Skeletal muscle cell (primary cell): ENCODE results near the gene CNOT2.
"Not testable (repeated sequence)": the region's sequence is repeated elsewhere in the genome, so short reads cannot be mapped to it uniquely, and the experiment has no call there.

Source experiments
- DNase-seq: peaks from one replicate; pipeline ENCODE4 v3.0.0-alpha.2; 2010; ENCODE audit warnings: low read depth
- H3K4me3 ChIP-seq: 2 replicates; pipeline ENCODE4 v1.5.1; 2011; ENCODE audit warnings: low read depth, mild to moderate bottlenecking, control low read depth, low read length, moderate library complexity

Gene CNOT2

DNA sequence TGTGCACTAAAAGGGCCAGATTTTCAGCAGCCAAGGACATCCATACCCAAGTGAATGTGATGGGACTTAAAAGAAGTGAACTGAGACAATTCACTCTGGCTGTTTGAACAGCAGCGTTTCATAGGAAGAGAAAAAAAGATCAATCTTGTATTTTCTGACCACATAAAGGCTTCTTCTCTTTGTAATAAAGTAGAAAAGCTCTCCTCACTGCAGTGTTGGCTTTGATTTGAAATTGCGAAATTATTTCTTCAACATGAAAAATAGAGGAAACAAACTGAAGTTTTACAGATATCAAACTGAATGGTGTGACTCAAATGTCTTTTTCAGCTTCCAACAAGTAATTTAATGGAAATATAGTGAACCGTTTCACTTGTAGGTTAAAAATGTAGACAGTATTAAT, 111.6 kb downstream of the CNOT2 start:
- H3K4me3 ChIP-seq, result no peak overlapping the region
- no peak for DNase-seq

DNA sequence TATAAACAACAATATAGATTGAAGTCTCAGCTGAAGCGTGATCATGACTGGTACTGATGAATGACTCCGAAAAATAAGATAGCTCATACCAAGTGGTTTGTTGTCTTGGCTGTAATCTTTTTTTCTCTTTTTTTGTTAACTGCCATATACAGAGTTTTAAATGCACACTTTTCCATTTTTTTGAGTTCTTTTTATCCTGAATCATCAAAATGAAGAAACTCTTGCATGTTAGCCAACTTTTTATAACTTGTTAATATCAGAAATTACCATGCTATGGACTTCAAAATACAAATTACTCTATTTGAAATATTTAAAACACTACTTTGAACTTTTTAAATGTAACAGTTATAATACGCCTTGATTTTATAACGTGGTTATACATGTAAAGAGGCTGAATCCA, 112.7 kb downstream of the CNOT2 start:
- no peak for DNase-seq
- no peak overlapping the region for H3K4me3 ChIP-seq

DNA sequence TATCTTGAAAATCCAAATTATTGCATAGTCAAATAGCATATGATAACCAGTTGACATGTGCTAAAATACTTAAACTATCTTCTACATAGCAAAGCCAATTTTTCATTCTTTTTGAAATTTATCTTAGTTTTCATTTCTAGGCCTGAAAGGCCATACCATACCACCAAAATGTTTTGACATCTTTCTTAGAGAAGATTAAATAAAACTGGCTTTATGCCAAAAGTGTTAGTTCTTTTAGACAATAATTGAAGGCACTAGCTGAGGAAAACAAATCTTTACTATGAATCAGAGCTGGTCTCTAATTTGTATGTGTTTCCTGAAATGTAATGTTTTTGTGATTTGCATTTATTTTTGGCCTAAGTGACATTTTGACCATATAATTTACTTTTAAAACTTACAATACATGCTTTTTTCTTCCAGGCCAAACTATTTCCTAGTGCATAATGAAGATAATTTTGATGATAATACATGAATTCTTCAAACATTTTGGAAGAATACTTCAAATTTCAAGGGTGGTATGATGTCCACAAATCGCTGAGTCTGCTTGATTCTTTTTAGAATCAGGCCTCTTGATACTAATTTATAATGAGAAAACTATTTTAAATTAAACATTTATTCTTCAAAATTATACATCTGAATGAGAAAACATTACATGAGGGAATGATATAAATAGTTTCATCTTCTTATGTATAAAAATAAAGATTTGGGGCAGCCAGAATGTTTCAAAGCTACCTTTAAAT, 116.4 kb downstream of the CNOT2 start:
- no peak overlapping the region for H3K4me3 ChIP-seq
- DNase-seq, result no peak

DNA sequence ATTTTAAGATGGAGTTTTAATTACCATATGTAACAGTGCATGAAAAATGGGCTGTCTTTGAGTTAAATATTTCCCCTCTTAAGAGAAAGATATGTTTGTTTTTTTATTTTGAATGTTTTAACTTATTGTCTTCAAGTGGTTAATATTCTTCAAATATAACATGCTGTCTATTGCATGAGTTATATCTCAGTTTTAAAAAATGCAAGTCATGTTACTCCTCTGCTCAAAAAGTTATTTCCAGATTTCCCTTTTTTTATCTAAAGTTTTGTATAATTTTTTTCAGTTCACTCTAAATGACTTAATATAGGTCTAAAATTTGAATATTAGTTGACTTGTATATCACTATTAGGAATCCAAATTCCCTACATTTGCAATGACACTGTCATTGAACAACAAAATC, 117.0 kb downstream of the CNOT2 start:
- DNase-seq, result no peak
- H3K4me3 ChIP-seq, result no peak overlapping the region

DNA sequence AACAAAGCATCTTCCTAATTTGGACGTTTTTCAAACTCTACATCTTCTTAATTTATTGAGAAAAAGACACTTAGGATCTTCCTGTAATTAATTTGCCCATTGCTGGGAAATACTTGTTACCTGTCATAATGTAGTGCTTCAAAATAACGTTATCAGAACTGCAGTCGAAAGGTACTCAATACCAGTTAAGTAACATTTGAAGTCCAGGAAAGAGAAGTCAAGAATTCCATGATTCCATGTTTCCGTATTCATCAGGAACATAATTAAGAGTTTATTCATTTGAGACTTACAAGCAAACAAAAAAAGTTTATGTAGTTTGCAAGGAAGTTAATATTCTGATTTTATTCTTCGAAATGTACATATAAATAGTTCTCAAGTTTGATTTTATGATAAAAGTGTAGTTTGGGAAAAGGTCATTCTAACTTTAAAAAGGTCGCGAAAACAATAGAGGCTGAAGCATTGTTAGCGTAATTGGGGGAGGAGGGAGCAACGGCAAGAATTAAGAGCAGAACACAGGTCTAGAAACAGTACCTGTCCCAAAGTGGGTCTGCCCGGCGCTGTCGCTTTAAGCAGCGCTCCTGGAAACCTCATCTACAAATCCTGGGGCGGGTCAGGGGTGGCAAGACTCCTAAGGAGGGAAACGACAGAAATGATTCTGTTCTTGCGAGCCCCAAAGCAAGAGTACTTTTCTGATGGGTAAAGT, 121.6 kb downstream of the CNOT2 start:
- H3K4me3 ChIP-seq, result peak overlapping the region; percentile 83

DNA sequence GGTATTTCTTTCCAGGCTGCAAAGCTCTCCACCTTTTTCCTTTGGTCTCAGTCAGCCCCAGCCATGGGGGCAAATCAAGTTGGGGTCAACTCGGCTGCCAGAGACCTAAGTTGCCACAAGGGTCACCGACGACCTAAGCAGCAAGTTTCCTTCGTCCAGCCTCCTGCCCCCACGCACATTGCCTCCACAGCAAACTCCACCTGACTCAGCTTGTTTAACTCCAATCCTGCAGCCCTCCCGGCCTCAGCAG, 122.1 kb downstream of the CNOT2 start:
- DNase-seq, result no peak
- H3K4me3 ChIP-seq, result peak overlapping the region; percentile 83

More for the DNA sequence above, 121.6 kb downstream of the CNOT2 start:
- DNase-seq, result no peak

DNA sequence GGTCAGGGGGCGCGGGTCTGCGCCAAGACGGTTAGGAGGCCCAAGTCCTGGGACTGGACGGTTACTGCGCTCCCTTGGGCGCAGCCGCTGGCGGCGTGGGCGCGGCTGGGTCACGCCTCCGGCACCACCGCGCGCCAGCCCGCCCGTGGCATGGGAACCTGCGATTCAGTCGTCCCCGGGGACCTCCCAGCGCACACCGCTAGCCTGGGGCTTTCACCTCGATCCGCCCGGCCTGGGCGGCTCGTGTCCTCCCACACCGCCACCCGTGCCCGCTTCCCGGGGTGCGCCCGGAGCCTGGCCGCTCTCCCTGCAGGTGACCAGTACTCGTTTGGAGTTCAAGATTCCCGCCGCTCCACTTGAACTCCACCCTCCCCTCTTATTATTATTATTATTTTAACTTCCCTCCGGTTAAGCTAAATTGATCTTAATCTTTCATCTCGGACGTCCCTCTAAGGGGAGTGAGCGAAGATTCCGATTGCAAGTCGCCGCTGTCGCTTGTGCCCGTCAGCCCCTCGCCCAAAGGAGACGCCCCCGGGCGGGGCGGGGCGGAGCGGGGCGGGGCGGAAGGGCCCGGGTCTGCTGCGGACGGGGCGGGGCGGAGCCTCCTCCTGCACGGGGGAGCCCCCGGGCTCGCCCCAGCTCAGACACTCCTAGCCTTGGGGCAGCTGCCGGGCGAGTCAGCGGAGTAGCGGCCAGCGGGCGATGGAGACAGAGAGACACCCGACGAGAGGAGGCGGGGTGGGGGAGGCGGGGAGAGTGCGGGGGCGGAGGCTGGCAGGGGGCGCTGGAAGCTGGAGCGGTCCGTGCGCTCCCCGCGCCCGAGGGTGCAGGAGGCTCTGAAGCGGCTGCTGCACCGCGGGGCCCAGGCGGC, 122.7 kb downstream of the CNOT2 start, which contains the start of gene KCNMB4:
Gene KCNMB4, plus strand, starts transcription at position 643 of the 871 bp plus-strand sequence. CDS start 445 bp downstream, outside the sequence.
- H3K4me3 ChIP-seq, result peak within 1 kb of the TSS; percentile 83
- peak; percentile 24 for DNase-seq

DNA sequence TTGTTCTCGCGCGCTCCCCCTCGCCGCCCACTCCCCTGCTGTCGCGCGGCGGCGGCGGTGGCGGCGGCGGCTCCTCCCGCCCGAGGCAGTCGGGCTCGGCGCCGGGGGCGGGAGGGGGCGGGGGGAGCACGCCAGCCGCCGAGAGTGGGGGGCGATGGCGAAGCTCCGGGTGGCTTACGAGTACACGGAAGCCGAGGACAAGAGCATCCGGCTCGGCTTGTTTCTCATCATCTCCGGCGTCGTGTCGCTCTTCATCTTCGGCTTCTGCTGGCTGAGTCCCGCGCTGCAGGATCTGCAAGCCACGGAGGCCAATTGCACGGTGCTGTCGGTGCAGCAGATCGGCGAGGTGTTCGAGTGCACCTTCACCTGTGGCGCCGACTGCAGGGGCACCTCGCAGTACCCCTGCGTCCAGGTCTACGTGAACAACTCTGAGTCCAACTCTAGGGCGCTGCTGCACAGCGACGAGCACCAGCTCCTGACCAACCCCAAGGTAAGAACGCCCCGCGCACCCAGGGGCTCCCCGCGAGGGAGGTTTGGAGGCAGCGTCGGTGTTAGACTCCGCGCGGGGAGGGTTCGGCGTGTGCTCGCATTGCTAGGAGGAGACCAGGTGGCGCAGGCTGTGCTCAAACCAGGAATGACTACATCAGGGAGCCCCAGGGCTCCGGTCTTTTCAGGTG, 123.5 kb downstream of the CNOT2 start:
- DNase-seq, result no peak
- H3K4me3 ChIP-seq, result peak overlapping the region; percentile 83

DNA sequence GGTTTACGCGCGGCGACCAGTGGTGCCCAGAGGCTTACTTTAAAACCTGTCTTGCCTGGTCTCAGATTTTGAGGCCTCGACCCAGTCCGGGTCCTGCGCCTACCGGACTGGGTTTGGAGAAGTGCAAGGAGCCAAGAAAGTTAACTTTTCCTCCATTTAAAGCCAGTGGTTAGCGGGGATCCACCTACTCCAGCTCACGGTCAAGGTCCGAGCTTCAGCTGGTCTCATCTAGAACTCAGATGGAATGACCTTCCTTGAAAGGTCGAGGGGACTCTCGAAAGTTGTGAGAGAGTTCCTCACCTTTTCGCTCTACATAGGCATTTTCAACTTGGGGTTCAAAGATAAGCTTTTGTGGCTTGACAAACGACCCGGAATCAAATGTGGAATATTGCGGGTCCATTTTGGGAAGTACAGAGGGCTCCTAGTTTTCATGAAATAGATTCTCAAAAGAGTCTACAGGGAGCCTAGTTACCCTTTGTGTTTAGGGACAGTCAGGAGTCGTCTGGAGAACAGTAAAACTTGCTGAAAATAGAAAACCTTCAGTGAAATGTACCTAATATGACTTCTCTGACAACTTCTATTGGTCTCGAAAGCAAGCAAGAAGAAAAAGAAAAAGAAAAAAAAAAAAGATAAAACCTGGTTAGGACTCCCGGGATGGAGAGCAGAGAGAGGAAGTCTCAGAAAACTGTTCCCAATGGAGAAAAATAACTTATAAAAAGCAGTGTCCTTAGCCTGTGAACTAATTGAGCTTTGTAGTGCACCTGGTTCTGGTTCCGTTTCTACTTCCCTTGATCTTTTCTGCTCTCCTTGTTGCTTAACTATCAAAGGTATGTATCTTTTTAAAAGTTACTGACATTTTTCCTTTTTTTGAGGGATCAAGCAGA, 124.3 kb downstream of the CNOT2 start:
- peak overlapping the region; percentile 83 for H3K4me3 ChIP-seq
- DNase-seq, result no peak

DNA sequence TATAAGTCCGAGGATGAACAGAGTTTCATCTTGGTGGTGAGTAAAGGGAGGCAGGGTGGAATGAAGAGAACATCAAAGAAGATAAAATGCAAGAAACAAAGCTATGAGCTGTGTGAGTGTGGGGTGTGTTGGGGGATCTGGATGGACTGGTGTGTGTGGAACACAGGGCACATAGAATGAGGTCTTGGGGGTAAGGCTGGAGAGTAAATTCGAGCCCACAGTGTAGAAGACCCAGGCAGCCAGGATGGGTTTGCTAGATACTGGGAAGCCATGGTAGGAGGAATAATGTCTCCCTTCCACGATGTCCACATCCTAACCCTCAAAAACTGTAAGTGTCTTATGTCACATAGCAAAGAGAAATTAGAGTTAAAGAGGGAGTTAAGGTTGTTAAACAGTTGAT, 129.6 kb downstream of the CNOT2 start:
- DNase-seq, result no peak
- H3K4me3 ChIP-seq, result no peak overlapping the region

DNA sequence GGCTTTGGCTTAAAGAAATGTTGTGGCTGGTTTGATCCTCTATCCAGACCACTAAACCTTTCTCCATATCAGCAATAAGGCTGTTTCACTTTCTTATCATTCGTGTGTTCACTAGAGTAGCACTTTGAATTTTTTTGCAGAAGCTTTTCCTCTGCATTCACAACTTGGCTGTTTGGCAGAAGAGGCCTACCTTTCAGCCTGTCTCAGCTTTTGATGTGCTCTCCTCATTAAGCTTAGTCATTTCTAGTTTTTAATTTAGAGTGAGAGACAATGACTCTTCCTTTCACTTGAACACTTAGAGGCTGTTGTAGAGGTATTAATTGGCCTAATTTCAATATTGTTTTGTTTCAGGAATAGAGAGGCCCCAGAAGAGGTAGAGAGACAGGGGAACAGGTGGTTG, 136.6 kb downstream of the CNOT2 start:
- no peak overlapping the region for H3K4me3 ChIP-seq
- no peak for DNase-seq

DNA sequence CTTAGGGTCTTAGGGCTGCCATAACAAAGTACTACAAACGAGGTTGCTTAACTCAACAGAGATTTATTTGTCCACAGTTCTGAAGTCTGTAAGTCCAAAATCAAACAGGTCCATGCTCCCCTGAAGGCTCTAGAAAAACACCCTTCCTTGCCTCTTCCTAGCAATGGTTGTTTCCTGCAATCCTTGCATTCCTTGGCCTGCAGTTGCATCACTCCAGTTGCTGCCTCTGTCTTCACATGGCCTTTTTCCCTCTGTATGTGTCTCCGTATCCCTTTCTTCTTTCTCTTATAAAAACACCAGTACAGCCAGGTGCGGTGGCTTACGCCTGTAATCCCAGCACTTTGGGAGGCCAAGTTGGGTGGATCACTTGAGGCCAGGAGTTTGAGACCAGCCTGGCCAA, 140.3 kb downstream of the CNOT2 start:
- H3K4me3 ChIP-seq, result no peak overlapping the region
- no peak for DNase-seq

DNA sequence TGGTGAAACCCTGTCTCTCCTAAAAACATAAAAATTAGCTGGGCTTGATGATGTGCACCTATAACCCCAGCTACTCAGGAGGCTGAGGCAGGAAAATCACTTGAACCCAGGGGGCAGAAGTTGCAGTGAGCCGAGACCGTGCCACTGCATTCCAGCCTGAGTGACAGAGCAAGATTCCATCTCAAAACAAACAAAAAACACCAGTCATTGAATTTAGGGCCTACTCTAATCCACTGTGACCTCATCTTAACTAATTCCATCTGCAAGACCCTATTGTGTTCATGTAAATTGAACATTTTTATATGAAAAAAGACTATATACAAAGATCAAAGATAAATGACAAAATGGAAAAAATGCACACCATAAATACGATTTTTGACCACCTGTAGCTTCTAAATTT, 140.7 kb downstream of the CNOT2 start:
- no peak for DNase-seq
- no peak overlapping the region for H3K4me3 ChIP-seq

DNA sequence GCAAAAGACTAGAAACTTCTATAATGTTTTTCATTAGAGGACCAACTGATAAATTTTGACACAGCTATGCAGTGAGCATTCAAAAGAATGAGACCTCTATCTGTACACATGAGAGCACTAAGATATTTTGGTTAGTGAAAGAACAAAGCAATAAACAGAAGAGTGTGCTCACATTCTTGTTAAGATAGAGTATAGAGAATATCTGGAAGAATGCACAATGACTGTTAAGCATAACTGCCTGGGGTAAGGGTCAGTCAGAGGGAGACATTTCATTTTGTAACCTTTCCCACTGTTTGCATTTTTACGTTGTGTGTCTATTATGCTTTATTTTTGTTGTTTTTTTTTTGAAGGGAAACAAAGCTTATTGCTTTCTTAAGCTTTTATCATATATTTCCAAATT, 143.5 kb downstream of the CNOT2 start:
- no peak for DNase-seq

DNA sequence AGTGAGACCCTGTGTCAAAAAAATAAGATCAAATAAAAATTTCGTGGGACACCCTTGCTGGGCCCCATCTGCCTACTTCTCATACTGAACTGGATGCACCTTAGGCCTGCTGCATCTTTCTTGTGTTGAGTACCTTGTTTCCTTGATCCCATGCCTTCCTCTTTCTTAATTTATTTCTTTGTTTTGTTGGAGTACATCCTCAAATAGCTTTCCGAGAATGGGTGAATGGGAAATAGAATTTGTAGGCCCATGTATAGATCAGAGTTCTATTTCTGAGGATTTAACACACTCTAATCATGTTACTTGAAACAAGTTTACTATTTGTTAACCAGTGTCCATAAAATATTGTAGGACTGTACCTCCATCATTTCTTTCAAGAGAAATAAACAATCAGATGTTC, 146.4 kb downstream of the CNOT2 start:
- no peak overlapping the region for H3K4me3 ChIP-seq
- DNase-seq, result no peak

More for the DNA sequence above, 143.5 kb downstream of the CNOT2 start:
- H3K4me3 ChIP-seq, result no peak overlapping the region

DNA sequence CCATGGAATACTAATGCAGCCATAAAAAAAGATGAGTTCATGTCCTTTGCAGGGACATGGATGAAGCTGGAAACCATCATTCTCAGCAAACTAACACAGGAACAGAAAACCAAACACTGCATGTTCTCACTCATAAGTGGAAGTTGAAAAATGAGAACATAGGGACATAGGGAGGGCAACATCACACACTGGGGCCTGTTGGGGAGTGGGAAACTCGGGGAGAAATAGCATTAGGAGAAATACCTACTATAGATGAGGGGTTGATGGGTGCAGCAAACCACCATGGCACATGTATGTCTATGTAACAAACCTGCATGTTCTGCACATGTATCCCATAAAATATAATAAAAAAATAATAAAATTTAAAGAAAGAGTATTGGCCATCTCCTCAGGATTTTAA, 149.4 kb downstream of the CNOT2 start:
- DNase-seq, H3K4me3 ChIP-seq: not testable (repeated sequence)

DNA sequence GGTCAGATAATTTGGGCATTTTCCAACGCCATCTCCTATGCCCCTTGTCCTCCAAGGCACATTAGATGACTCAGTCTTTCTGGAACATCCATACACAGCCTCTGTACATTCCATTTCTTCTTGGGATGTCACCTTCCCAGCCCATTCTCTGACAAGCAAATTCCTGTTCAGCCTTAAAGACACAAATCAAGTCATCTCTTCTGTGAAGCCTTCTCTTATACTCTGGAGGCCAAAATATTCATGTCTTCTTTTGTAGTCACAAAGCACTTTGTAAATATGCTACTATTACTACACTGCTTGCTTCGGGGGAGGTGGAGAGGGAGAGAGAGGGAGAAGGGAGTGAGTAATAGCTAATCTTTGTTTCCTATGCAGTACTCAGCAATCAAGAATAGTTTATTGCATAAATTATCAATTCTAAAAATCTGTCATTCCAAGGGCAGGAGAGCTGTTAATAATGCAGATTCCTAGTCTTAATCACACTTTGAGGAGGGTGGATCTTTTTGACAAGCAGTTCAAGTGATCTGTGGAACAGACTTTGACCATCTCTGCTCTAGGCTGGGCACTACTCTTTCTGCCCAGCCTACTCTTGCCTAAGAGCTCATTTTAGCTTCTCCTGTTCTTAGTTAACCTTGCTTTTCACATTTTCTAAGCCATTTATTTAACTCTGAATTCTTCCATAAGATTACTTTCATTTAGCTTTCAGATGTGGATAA, 150.7 kb downstream of the CNOT2 start:
- H3K4me3 ChIP-seq, result no peak overlapping the region
- DNase-seq, result peak; percentile 84

DNA sequence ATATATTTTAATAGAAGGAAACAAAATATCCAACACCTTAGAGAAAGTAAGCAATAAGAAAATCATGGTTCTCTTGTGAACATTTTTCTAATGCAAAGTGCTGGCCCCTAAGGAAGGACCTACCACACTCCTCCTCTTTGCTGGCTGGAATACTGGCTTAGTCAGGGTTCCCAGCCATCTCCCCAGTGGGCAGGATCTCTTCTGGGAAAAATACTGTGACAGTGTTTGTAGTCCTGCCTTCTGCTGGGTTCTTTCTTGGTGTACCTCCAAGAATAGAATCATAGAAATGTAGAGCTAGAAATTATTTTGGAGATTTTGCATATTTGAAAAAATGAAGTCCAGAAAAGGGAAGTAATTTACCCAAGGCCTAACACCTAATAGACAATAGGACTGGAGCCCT, 154.8 kb downstream of the CNOT2 start:
- no peak for DNase-seq
- H3K4me3 ChIP-seq, result no peak overlapping the region
